ENCODE results near the gene SUSD4.

The SUSD4 gene

DNA sequence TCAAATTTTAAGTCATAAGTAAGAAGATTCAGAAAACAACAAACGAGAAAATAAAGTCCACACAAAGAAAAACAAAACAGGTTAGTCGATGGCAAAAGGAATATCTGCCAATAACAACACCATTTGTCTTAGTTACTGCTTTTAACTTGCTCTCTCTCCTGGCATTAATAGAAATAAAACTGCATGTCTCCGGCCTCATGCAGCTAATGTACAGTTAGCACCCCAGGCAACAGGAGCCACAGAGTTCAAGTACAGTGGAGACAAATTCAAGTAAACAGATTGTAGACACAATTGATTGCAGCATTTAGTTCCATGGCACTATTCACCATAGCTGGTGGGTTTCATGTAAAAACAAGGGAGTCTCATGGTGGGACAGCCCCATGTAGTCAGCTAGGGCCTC is 33.5 kb downstream of the SUSD4 start:
- DNase-seq (ENCODE audit: low read depth in 2 of 2) = no peak

- no peak for DNase-seq (ENCODE audit: low read depth in 2 of 2)
Measured at GRCh38 chr1:223329664-223330415, 34.1 kb downstream of the SUSD4 start.

GRCh38 chr1:223329252-223329651 is 34.7 kb downstream of the SUSD4 start:
- DNase-seq (ENCODE audit: low read depth in 2 of 2) = no peak

GRCh38 chr1:223328566-223328965 is 35.4 kb downstream of the SUSD4 start:
- DNase-seq (ENCODE audit: low read depth in 2 of 2) = no peak

DNA sequence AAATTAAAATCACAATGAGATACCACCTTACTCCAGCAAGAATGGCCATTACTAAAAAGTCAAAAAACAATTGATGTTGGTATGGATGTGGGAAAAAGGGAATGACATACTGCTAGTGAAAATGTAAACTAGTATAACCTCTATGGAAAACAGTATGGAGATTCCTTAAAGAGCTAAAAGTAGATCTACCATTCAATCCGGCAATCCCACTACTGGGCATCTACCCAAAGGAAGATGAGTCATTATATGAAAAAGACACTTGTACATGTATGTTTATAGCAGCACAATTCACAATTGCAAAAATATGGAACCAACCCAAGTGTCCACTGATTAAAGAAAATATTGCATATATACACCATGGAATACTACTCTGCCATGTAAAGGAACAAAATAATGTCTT is 37.2 kb downstream of the SUSD4 start:
- DNase-seq (ENCODE audit: low read depth in 2 of 2) = no peak

- no peak for DNase-seq (ENCODE audit: low read depth in 2 of 2)
Measured at GRCh38 chr1:223323491-223324484, 40.2 kb downstream of the SUSD4 start.

GRCh38 chr1:223322868-223323267 is 41.1 kb downstream of the SUSD4 start:
- DNase-seq (ENCODE audit: low read depth in 2 of 2) = no peak

- DNase-seq (ENCODE audit: low read depth in 2 of 2) = no peak
Measured at GRCh38 chr1:223320959-223321358, 43.0 kb downstream of the SUSD4 start.

DNA sequence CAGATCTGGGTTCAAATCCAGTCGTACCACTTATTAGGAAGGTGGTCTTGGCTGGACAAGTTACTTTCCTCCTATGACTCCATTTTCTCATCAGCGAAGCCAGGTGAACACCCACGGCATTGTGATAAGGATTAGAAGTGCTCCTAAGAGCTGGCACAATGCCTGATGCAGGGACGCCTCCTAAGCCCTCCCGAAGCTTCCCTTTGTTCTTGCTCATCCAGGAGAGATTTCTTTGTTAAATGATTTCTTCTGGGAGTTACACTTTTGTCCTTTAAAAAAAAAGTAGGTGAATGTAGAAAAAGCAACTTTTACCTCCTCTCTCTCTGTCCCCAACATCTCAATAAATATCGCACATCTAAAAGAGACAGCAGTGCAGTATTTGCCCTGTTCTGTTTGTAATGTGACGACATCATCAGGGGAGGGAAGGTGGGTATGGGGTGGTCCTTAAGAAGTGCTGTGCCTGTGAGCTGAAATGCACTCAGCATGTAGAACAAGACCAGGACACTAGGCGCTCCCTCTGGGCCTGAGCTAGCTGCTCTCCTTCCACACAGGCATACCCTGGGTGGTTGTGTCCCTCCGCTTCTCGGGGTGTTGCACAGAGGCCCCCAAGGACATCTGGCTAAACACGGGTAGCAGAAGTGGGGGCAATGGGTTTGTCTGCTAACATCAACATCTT is 43.9 kb downstream of the SUSD4 start:
- DNase-seq (ENCODE audit: low read depth in 2 of 2) = no peak

DNA sequence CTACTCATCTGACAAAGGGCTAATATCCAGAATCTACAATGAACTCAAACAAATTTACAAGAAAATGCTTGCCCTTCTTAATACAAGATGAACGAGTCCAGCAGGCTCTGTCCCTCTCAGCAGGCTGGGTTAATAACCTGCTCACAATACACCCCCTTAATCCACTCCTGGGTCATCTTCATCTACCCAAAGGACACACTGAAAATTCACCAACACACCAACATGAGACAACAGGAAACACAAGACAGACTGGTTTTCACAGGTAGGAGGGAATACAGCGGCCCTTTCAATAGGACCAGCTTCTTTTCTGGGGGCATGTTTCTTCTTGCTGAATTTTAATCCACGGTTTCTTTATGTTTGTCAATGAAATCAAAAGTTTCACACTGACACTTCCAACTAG is 44.6 kb downstream of the SUSD4 start:
- DNase-seq (ENCODE audit: low read depth in 2 of 2) = no peak

GRCh38 chr1:223316082-223316481 is 47.9 kb downstream of the SUSD4 start:
- DNase-seq (ENCODE audit: low read depth in 2 of 2) = no peak

- no peak for DNase-seq (ENCODE audit: low read depth in 2 of 2)
Measured at GRCh38 chr1:223315665-223316064, 48.3 kb downstream of the SUSD4 start.

DNA sequence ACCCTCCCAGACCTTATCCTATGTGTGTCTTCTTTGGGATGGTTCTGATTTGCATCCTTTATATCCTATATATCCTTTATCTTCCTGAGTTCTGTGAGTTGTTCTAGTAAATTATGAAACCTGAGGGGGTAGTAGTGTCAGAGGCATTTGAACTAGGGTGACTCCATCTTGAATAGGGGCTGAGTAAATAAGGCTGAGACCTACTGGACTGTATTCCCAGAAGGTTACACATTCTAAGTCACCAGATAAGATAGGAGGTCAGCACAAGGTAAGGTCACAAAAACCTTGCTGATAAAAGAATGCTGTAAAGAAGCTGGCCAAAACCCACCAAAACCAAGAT is 50.6 kb downstream of the SUSD4 start:
- DNase-seq (ENCODE audit: low read depth in 2 of 2) = no peak

DNA sequence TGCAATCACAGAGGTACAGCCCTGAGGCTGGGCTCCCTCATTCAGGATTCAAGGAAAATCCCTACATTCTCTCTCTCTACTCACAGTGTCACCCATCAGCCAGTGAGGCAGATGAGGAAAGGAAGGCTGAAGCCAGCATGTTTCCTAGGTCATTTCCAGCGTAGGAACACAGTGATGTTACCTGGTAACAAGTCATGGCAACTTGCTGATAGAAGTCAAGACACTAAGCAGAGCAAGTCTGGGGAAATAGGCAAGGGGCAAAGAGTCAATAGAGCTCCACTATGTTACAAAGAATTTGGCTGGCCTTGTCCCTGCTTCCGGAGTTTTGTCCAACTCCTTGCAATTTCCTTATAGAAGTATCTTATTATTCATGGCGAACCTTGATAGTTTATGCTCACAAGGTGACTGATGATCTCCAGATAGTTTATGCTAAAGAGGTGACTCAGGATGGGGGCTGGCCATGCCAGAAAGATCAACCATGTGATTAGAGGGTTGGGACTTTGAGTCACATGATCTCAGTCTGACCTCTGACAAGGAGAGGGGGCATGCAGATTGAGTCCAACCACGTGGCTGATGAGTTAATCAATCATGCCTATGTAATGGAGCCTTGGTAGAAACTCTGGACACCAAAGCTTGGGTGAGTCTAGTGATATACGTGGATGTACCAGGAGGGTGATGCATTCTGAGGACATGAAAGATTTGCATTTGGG is 51.1 kb downstream of the SUSD4 start:
- DNase-seq (ENCODE audit: low read depth in 2 of 2) = no peak

DNA sequence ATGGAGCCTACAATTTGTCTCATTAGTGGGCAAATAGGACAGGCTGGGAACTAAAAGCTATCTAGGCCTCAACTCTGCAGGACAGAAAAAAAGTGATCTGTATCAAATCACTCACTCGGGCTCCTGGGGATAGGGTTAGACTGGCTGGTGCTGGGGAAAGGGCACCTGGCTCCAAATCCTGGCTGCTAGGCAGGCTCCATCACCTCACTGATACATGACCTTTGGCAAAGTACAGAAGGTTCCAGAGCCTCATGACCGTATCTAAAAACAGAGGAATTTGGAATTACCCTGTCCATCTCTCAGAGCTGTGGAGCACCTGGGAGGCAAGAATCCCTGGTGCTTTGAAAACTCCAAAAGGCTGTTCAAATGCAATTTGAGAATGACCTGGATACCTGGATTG is 51.7 kb downstream of the SUSD4 start:
- no peak for DNase-seq (ENCODE audit: low read depth in 2 of 2)

GRCh38 chr1:223311826-223312225 is 52.1 kb downstream of the SUSD4 start:
- DNase-seq (ENCODE audit: low read depth in 2 of 2) = no peak

DNA sequence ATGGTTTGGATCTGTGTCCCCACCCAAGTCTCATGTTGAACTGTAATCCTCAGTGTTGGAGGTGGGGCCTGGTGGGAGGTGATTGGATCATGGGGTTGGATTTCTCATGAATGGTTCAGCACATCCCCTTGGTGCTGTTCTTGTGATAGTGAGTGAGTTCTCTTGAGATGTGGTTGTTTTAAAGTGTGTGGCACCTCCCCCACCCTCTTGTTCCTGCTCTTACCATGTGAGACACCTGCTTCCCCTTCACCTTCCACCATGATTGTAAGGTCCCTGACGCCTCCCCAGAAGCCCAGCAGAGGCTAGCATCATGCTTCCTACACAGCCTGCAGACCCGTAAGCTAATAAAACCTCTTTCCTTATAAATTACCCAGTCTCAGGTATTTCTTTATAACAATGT is 55.8 kb downstream of the SUSD4 start:
- DNase-seq (ENCODE audit: low read depth in 2 of 2) = no peak

DNA sequence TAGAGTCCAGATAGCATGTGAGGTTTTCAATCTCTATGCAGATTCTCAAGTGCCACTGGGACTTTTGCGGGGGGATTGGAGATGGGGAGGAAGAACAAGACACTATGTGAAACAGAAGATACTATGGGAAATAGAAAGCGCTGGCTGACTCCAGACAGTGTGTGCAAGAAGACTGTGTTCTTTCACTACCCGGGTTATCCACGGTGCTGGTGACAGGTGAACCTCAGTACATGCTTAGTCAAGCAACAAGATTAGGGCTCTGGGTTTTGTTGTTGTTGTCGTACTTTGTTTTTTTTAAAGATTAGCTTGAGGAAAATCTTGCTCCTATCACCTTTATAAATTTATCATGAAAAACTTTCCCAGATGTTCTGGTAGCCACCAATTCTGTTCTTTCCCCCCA is 56.4 kb downstream of the SUSD4 start:
- no peak for DNase-seq (ENCODE audit: low read depth in 2 of 2)

DNA sequence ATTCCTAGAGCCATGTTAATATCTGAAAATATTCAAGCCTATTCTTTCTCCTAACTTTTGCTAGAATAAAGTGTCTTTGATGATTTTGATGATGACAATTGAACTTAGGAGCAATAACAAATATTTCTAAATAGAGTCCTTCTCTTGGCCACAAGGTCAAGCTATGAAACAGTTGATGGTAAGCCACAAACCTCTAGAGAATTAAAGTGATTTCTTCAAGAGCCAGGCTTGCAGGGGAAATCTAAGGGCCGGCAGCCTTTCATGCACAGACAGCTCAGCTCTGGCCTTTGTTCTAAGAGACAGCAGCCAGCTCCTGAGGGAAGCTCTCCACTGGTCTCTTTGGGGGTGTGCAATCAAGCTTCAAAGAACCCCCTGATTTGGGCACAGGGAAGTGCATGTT is 59.0 kb downstream of the SUSD4 start:
- DNase-seq (ENCODE audit: low read depth in 2 of 2) = no peak

GRCh38 chr1:223301371-223301770 is 62.6 kb downstream of the SUSD4 start:
- DNase-seq (ENCODE audit: low read depth in 2 of 2) = no peak

- DNase-seq (ENCODE audit: low read depth in 2 of 2) = no peak
Measured at GRCh38 chr1:223299553-223299952, 64.4 kb downstream of the SUSD4 start.

DNA sequence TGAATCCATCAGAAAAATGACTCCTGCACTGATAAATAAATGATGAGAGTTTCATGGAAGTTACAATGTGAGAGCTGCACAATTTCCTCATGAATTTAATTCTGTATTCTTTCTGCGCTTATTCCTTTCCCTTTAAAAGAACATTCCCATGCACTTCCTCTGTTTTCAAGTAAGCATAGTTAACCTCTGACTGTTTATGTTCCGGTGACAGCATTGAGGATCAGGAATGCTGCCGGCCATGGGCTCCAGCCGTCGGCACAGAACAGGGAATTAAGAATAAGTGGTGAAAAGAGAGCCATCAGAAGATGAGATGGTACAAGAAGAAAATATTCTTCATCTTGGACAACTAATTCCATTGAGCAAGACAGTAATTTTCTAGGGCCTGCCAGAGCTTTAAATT is 65.3 kb downstream of the SUSD4 start:
- no peak for DNase-seq (ENCODE audit: low read depth in 2 of 2)
